WERI-Rb-1 (cell line): ENCODE measurements around the gene ATM.

Experiments
- DNase-seq: peaks from one replicate; pipeline ENCODE4 v3.0.0-alpha.2; 2020
- H3K27ac ChIP-seq: fragments of 250-450 bp; sonication (Bioruptor Pico); 2 replicates; pipeline ENCODE4 v1.5.1; 2020; ENCODE audit warnings: mild to moderate bottlenecking, moderate library complexity
- H3K27me3 ChIP-seq: fragments of 250-450 bp; sonication (Bioruptor Pico); 2 replicates; pipeline ENCODE4 v1.5.1; 2021; ENCODE audit warnings: mild to moderate bottlenecking, low read depth, moderate library complexity; ENCODE audit not compliant: insufficient read depth, severe bottlenecking
- H3K36me3 ChIP-seq: fragments of 250-450 bp; sonication (Bioruptor Pico); 2 replicates; pipeline ENCODE4 v1.5.1; 2020; ENCODE audit warnings: mild to moderate bottlenecking, moderate library complexity
- H3K4me3 ChIP-seq: 2 replicates; pipeline ENCODE4 v1.5.1; 2011; ENCODE audit warnings: low read depth, mild to moderate bottlenecking, control low read depth, low read length
- H3K9me3 ChIP-seq: fragments of 250-450 bp; sonication (Bioruptor Pico); 2 replicates; pipeline ENCODE4 v1.5.1; 2021; ENCODE audit warnings: mild to moderate bottlenecking, moderate library complexity; ENCODE audit not compliant: severe bottlenecking
- CTCF ChIP-seq: IDR thresholded peaks from 2 replicates; pipeline ENCODE4 v1.5.1; 2011; ENCODE audit warnings: low read depth, mild to moderate bottlenecking, control low read depth, inconsistent platforms, low read length

ATM gene

GRCh38 chr11:108302121-108302785 is 79.4 kb downstream of the ATM start:
- TF ChIP-seq CTCF = no peak
- no peak for DNase-seq
- H3K36me3 ChIP-seq = peaks cover 28% of the 10 kb centered on the region
- H3K4me3 ChIP-seq = no peak overlapping the region
- no peaks in the 10 kb centered on the region for H3K9me3 ChIP-seq
- no peaks in the 10 kb centered on the region for H3K27me3 ChIP-seq
- no peak overlapping the region for H3K27ac ChIP-seq

GRCh38 chr11:108307751-108308150 is 84.9 kb downstream of the ATM start:
- H3K4me3 ChIP-seq = no peak overlapping the region
- TF ChIP-seq CTCF = no peak
- peaks cover 18% of the 10 kb centered on the region for H3K36me3 ChIP-seq
- no peaks in the 10 kb centered on the region for H3K9me3 ChIP-seq
- H3K27me3 ChIP-seq = no peaks in the 10 kb centered on the region
- no peak for DNase-seq
- H3K27ac ChIP-seq = no peak overlapping the region

GRCh38 chr11:108313444-108313843 is 90.6 kb downstream of the ATM start:
- DNase-seq = no peak
- peaks cover 24% of the 10 kb centered on the region for H3K36me3 ChIP-seq
- no peaks in the 10 kb centered on the region for H3K27me3 ChIP-seq
- no peak for TF ChIP-seq CTCF
- no peak overlapping the region for H3K27ac ChIP-seq
- H3K9me3 ChIP-seq = no peaks in the 10 kb centered on the region
- H3K4me3 ChIP-seq = no peak overlapping the region

GRCh38 chr11:108316061-108316460 is 93.2 kb downstream of the ATM start:
- H3K27me3 ChIP-seq = no peaks in the 10 kb centered on the region
- TF ChIP-seq CTCF = no peak
- no peaks in the 10 kb centered on the region for H3K9me3 ChIP-seq
- DNase-seq = no peak
- H3K4me3 ChIP-seq = no peak overlapping the region
- H3K36me3 ChIP-seq = peaks cover 34% of the 10 kb centered on the region
- no peak overlapping the region for H3K27ac ChIP-seq

- Histone ChIP-seq H3K4me3 (no peak overlapping the region), H3K36me3 (peaks cover 45% of the 10 kb centered on the region), H3K27ac (no peak overlapping the region), H3K9me3 (no peaks in the 10 kb centered on the region), H3K27me3 (no peaks in the 10 kb centered on the region)
- no peak for TF ChIP-seq CTCF
- no peak for DNase-seq
These were observed 96.8 kb downstream of the ATM start for GRCh38 chr11:108319541-108320145.

GRCh38 chr11:108322666-108323065 is 99.8 kb downstream of the ATM start:
- TF ChIP-seq CTCF = no peak
- Histone ChIP-seq H3K4me3 (no peak overlapping the region), H3K36me3 (peaks cover 50% of the 10 kb centered on the region), H3K27ac (no peak overlapping the region), H3K27me3 (no peaks in the 10 kb centered on the region), H3K9me3 (no peaks in the 10 kb centered on the region)
- DNase-seq = no peak
